Embryonic facial prominence (tissue), 1 donor: ENCODE data around the gene HUNK.
"Not testable (repeated sequence)": the region's sequence is repeated elsewhere in the genome, so short reads cannot be mapped to it uniquely, and the experiment has no call there.

Source experiments
- DNase-seq: peaks from one replicate; pipeline ENCODE4 v3.0.0-alpha.2; 2016; ENCODE audit errors: extremely low spot score

The HUNK gene

GRCh38 chr21:31870472-31871193 lies 2.2 kb upstream of the HUNK start:
- no peak for DNase-seq

- DNase-seq, result not testable (repeated sequence)
These were observed 1.4 kb upstream of the HUNK start for GRCh38 chr21:31871371-31871770.

GRCh38 chr21:31872072-31872451 lies 758 bp upstream of the HUNK start:
- DNase-seq, result no peak

GRCh38 chr21:31873275-31873695 lies 465 bp downstream of the HUNK start:
- DNase-seq, result no peak

GRCh38 chr21:31873696-31874599 lies 1.1 kb downstream of the HUNK start:
- DNase-seq, result no peak

GRCh38 chr21:31874812-31875212 lies 2.0 kb downstream of the HUNK start:
- no peak for DNase-seq

- DNase-seq, result peak; percentile 76
These were observed 2.7 kb downstream of the HUNK start for GRCh38 chr21:31875496-31876015.

- DNase-seq, result no peak
These were observed 4.7 kb downstream of the HUNK start for GRCh38 chr21:31877463-31877957.

GRCh38 chr21:31878831-31879230 lies 6.0 kb downstream of the HUNK start:
- DNase-seq, result no peak

GRCh38 chr21:31879241-31879650 lies 6.4 kb downstream of the HUNK start:
- DNase-seq, result no peak

- DNase-seq, result no peak
These were observed 7.1 kb downstream of the HUNK start for GRCh38 chr21:31879911-31880310.

GRCh38 chr21:31880816-31881215 lies 8.0 kb downstream of the HUNK start:
- DNase-seq, result no peak

GRCh38 chr21:31882711-31883110 lies 9.9 kb downstream of the HUNK start:
- DNase-seq, result no peak

GRCh38 chr21:31885146-31885545 lies 12.3 kb downstream of the HUNK start:
- DNase-seq, result no peak

- DNase-seq, result no peak
These were observed 14.1 kb downstream of the HUNK start for GRCh38 chr21:31886915-31887314.

- no peak for DNase-seq
These were observed 14.6 kb downstream of the HUNK start for GRCh38 chr21:31887391-31887841.

- DNase-seq, result no peak
These were observed 16.1 kb downstream of the HUNK start for GRCh38 chr21:31888936-31889371.

- no peak for DNase-seq
These were observed 16.6 kb downstream of the HUNK start for GRCh38 chr21:31889460-31889859.

GRCh38 chr21:31892686-31893085 lies 19.9 kb downstream of the HUNK start:
- no peak for DNase-seq

GRCh38 chr21:31893851-31894415 lies 21.1 kb downstream of the HUNK start:
- DNase-seq, result no peak

- no peak for DNase-seq
These were observed 21.6 kb downstream of the HUNK start for GRCh38 chr21:31894457-31894856.
